Choroid plexus epithelial cell (primary cell): ENCODE results near the gene NINJ2.

Experiments
- DNase-seq: peaks from one replicate; pipeline ENCODE4 v3.0.0-alpha.2; 2010; ENCODE audit warnings: low read depth
- H3K4me3 ChIP-seq: 2 replicates; pipeline ENCODE4 v1.5.1; 2011; ENCODE audit warnings: low read depth, mild to moderate bottlenecking, control low read depth, low read length, moderate library complexity
- CTCF ChIP-seq: conservative IDR thresholded peaks from 2 replicates; pipeline ENCODE4 v1.5.1; 2011; ENCODE audit warnings: low read depth, mild to moderate bottlenecking, control low read depth, inconsistent platforms, low read length, moderate library complexity

The NINJ2 gene

DNA sequence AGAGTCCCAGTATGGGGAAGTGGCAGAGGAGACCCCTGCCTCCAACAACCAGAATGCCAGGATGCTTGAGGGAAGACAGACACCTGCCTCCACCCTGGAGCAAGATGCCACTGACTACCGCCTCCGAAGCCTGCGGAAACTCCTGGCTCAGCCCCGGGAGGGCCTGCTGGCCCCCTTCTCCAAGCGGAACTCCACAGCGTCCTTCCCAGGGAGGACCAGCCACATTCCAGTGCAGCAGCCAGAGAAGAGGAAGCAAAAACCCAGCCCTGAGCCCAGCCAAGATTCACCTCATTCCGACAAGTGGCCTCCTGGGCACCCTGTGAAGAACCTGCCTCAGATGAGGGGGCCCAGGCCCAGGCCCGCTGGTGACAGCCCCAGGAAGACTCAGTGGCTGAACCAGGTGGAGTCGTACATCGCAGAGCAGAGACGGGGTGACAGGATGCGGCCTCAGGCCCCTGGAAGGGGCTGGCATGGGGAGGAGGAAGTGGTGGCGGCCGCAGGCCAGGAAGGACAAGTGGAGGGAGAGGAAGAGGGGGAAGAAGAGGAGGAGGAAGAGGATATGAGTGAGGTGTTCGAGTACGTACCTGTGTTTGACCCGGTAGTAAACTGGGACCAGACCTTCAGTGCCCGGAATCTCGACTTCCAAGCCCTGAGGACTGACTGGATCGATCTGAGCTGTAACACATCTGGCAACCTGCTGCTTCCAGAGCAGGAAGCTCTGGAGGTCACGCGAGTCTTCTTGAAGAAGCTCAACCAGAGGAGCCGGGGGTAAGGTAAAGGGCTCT is 109.8 kb downstream of the NINJ2 start:
- no peak for DNase-seq
- no peak for TF ChIP-seq CTCF
- H3K4me3 ChIP-seq, result no peak overlapping the region

- DNase-seq, result no peak
- H3K4me3 ChIP-seq, result no peak overlapping the region
- TF ChIP-seq CTCF, result no peak
These were observed 110.8 kb downstream of the NINJ2 start for GRCh38 chr12:552466-552865.

- no peak overlapping the region for H3K4me3 ChIP-seq
- TF ChIP-seq CTCF, result no peak
- no peak for DNase-seq
These were observed 112.6 kb downstream of the NINJ2 start for GRCh38 chr12:550473-551260.

GRCh38 chr12:549476-550082 is 113.7 kb downstream of the NINJ2 start:
- TF ChIP-seq CTCF, result no peak
- DNase-seq, result no peak
- no peak overlapping the region for H3K4me3 ChIP-seq

DNA sequence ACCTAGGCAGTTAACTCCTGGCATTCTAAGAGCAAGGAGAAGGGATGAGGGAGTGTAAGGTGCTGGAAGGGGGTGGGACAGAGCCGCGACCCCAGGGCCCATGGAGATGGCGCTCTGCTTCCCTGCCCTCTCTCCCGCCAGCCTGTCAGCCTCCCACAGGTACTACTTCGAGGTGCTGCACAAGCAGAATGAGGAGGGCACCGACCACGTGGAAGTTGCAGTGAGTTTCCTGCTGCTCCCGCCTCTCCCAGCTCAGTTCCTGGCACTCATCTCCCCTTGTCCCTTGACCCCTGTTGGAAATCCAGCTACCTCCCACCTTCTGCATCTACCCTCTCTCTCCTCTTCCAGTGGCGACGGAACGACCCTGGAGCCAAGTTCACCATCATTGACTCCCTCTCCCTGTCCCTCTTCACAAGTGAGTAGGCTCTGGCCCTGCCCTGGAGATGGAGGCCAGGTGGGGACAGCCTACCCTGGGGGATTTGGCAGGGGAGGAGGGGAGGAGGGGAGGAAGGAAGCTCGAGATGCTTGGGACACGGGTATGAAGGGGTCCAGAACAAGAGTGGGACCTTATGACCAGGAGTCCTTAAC is 115.3 kb downstream of the NINJ2 start:
- H3K4me3 ChIP-seq, result no peak overlapping the region
- no peak for DNase-seq
- TF ChIP-seq CTCF, result no peak

- H3K4me3 ChIP-seq, result no peak overlapping the region
- peak; percentile 94 for TF ChIP-seq CTCF
These were observed 116.1 kb downstream of the NINJ2 start for GRCh38 chr12:546920-547845.

More at GRCh38 chr12:546920-547845, 116.1 kb downstream of the NINJ2 start:
- DNase-seq, result peak; percentile 51
